Suprapubic skin (tissue), 4 donors: ENCODE data around the gene HIVEP3.

Experiments
- EP300 ChIP-seq: sonication (generic); formaldehyde crosslinking; IDR thresholded peaks from one replicate; pipeline ENCODE4 v1.6.1; 2017; ENCODE audit warnings: antibody characterized with exemption
- POLR2A ChIP-seq, 2 donors: fragments of 450-650 bp; IDR thresholded peaks; one replicate each; pipeline ENCODE4 v1.6.1; 2017; ENCODE audit warnings: antibody characterized with exemption in 2 of 2, mild to moderate bottlenecking in 2 of 2, moderate library complexity in 2 of 2
- POLR2AphosphoS5 ChIP-seq, 3 donors: sonication (generic); formaldehyde crosslinking; IDR thresholded peaks; one replicate each; pipeline ENCODE4 v1.6.1; 2017; ENCODE audit warnings: antibody characterized with exemption in 3 of 3
- TF ChIP-seq, protein P1 (sequence below), 2 donors: fragments of 200-600 bp in 1 of 2; fragments of 450-650 bp in 1 of 2; sonication (generic) in 1 of 2; IDR thresholded peaks; one replicate each; pipeline ENCODE4 v1.5.1; 2016 to 2019; ENCODE audit warnings: antibody characterized with exemption in 2 of 2, mild to moderate bottlenecking in 1 of 2, moderate library complexity in 1 of 2

DNA sequence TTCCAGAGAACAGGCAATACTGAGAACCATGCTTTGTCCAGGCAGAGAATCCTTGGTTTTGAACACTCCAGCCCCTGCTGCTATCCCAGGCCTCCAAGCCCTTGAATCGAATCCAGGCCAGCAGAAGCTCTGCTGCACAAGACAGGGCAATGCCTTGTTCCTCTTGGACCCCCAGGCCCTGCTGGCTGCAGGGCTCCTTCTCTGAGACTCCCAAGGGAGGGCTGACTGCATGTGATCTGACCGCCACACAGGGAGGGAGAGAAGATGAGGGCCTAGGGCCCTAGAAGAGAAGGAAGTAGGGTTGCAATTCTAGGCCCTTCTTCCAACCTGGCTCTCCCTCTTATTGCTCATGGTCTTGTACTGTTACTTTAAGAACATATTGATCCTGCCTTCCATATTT is 273.7 kb downstream of the HIVEP3 start:
- TF ChIP-seq, protein P1, sequence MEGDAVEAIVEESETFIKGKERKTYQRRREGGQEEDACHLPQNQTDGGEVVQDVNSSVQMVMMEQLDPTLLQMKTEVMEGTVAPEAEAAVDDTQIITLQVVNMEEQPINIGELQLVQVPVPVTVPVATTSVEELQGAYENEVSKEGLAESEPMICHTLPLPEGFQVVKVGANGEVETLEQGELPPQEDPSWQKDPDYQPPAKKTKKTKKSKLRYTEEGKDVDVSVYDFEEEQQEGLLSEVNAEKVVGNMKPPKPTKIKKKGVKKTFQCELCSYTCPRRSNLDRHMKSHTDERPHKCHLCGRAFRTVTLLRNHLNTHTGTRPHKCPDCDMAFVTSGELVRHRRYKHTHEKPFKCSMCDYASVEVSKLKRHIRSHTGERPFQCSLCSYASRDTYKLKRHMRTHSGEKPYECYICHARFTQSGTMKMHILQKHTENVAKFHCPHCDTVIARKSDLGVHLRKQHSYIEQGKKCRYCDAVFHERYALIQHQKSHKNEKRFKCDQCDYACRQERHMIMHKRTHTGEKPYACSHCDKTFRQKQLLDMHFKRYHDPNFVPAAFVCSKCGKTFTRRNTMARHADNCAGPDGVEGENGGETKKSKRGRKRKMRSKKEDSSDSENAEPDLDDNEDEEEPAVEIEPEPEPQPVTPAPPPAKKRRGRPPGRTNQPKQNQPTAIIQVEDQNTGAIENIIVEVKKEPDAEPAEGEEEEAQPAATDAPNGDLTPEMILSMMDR (IDR thresholded peaks at IDR 0.05) = no peak
- TF ChIP-seq POLR2A (IDR thresholded peaks at IDR 0.05) (no peak), POLR2AphosphoS5 (IDR thresholded peaks at IDR 0.05) (no peak), EP300 (no peak)
